ENCODE measurements around the gene NKD1. TPM values are rescaled to one million over a fixed set of nuclear protein-coding genes. Genes with fewer than 3 reads are reported as not detected.

The NKD1 gene
- total RNA-seq, 1 donor from 2014 or later = 1.9 TPM

GRCh38 chr16:50615891-50616290 is 67.7 kb downstream of the NKD1 start:
- no peak for ATAC-seq

- no peak for ATAC-seq
Observed at GRCh38 chr16:50616386-50616785, 68.2 kb downstream of the NKD1 start.

- no peak for ATAC-seq
Observed at GRCh38 chr16:50616883-50617645, 68.9 kb downstream of the NKD1 start.

- no peak for ATAC-seq
Observed at GRCh38 chr16:50617646-50618184, 69.5 kb downstream of the NKD1 start.

GRCh38 chr16:50618238-50618918 is 70.2 kb downstream of the NKD1 start:
- no peak for ATAC-seq

- ATAC-seq = no peak
Observed at GRCh38 chr16:50619702-50620491, 71.7 kb downstream of the NKD1 start.

GRCh38 chr16:50620646-50621451 is 72.7 kb downstream of the NKD1 start:
- no peak for ATAC-seq

- ATAC-seq = no peak
Observed at GRCh38 chr16:50621452-50621792, 73.2 kb downstream of the NKD1 start.

GRCh38 chr16:50622029-50622428 is 73.8 kb downstream of the NKD1 start:
- ATAC-seq = no peak

GRCh38 chr16:50622643-50623369 is 74.6 kb downstream of the NKD1 start:
- no peak for ATAC-seq

- no peak for ATAC-seq
Observed at GRCh38 chr16:50624449-50624970, 76.3 kb downstream of the NKD1 start.

GRCh38 chr16:50625374-50625773 is 77.2 kb downstream of the NKD1 start:
- ATAC-seq = no peak

GRCh38 chr16:50626868-50627267 is 78.7 kb downstream of the NKD1 start:
- no peak for ATAC-seq

GRCh38 chr16:50627419-50627818 is 79.2 kb downstream of the NKD1 start:
- ATAC-seq = no peak

- no peak for ATAC-seq
Observed at GRCh38 chr16:50628156-50628802, 80.1 kb downstream of the NKD1 start.

GRCh38 chr16:50629334-50629733 is 81.1 kb downstream of the NKD1 start:
- no peak for ATAC-seq

- ATAC-seq = no peak
Observed at GRCh38 chr16:50630394-50631020, 82.3 kb downstream of the NKD1 start.

GRCh38 chr16:50631249-50631984 is 83.2 kb downstream of the NKD1 start:
- no peak for ATAC-seq

- no peak for ATAC-seq
Observed at GRCh38 chr16:50631985-50632576, 83.9 kb downstream of the NKD1 start.
